ENCODE results near the gene ZBTB20. TPM values are rescaled to one million over a fixed set of nuclear protein-coding genes. Genes with fewer than 3 reads are reported as not detected.

The ZBTB20 gene
- total and polyA plus RNA-seq, 9 donors, result 4.3 to 160 (median 107) TPM

- Histone ChIP-seq H3K27ac (no peak overlapping the region), H3K4me3 (no peak overlapping the region), H3K9me3 (no peaks in the 10 kb centered on the region), H3K27me3 (no peaks in the 10 kb centered on the region), H3K4me1 (ENCODE audit: insufficient read depth) (no peaks in the 10 kb centered on the region), H3K36me3 (no peaks in the 10 kb centered on the region)
- intact Hi-C loops (cut with DNase I), result no loop called here
- 92 to 95% (median 93%) methylated on average over 2 of the region's 2 CpGs for WGBS, 3 donors
- DNase-seq, result no peak
- TF ChIP-seq POLR2A (IDR thresholded peaks at IDR 0.05), result no peak
Observed at GRCh38 chr3:114892131-114892879, 254.8 kb downstream of the ZBTB20 start.

GRCh38 chr3:114887806-114888205 is 259.3 kb downstream of the ZBTB20 start:
- 80 to 89% (median 83%) methylated on average over 3 of the region's 3 CpGs for WGBS, 3 donors
- H3K4me1 ChIP-seq (ENCODE audit: insufficient read depth), result peaks cover 1% of the 10 kb centered on the region
- no peak overlapping the region for H3K27ac ChIP-seq
- H3K27me3 ChIP-seq, result no peaks in the 10 kb centered on the region
- intact Hi-C loops (cut with DNase I), result no loop called here
- no peak overlapping the region for H3K4me3 ChIP-seq
- H3K9me3 ChIP-seq, result no peaks in the 10 kb centered on the region
- no peak for TF ChIP-seq POLR2A (IDR thresholded peaks at IDR 0.05)
- no peak for TF ChIP-seq EP300 (IDR thresholded peaks at IDR 0.05)
- TF ChIP-seq CTCF (IDR thresholded peaks at IDR 0.05), result no peak
- H3K36me3 ChIP-seq, result no peaks in the 10 kb centered on the region
- no peak for DNase-seq

GRCh38 chr3:114886905-114887304 is 260.2 kb downstream of the ZBTB20 start:
- H3K36me3 ChIP-seq, result no peaks in the 10 kb centered on the region
- H3K4me3 ChIP-seq, result no peak overlapping the region
- no peaks in the 10 kb centered on the region for H3K27me3 ChIP-seq
- intact Hi-C loops (cut with DNase I), result no loop called here
- H3K4me1 ChIP-seq (ENCODE audit: insufficient read depth), result peaks cover 1% of the 10 kb centered on the region
- 98 to 99% (median 98%) methylated on average over 4 of the region's 4 CpGs for WGBS, 3 donors
- no peak overlapping the region for H3K27ac ChIP-seq
- no peaks in the 10 kb centered on the region for H3K9me3 ChIP-seq
- no peak for DNase-seq
- TF ChIP-seq CTCF (IDR thresholded peaks at IDR 0.05) (no peak), EP300 (IDR thresholded peaks at IDR 0.05) (no peak), POLR2A (IDR thresholded peaks at IDR 0.05) (no peak)

GRCh38 chr3:114884213-114884923 is 262.7 kb downstream of the ZBTB20 start:
- H3K9me3 ChIP-seq, result no peaks in the 10 kb centered on the region
- H3K4me1 ChIP-seq (ENCODE audit: insufficient read depth), result peaks cover 4% of the 10 kb centered on the region
- no peaks in the 10 kb centered on the region for H3K36me3 ChIP-seq
- 96 to 97% (median 97%) methylated on average over 8 of the region's 8 CpGs for WGBS, 3 donors
- no peak overlapping the region for H3K4me3 ChIP-seq
- TF ChIP-seq POLR2A (IDR thresholded peaks at IDR 0.05), result no peak
- no peak for TF ChIP-seq EP300 (IDR thresholded peaks at IDR 0.05)
- no peak for TF ChIP-seq CTCF (IDR thresholded peaks at IDR 0.05)
- intact Hi-C loops (cut with DNase I), result no loop called here
- no peak overlapping the region for H3K27ac ChIP-seq
- H3K27me3 ChIP-seq, result no peaks in the 10 kb centered on the region
- DNase-seq, result no peak

GRCh38 chr3:114880078-114880477 is 267.0 kb downstream of the ZBTB20 start:
- no peaks in the 10 kb centered on the region for H3K27me3 ChIP-seq
- no peaks in the 10 kb centered on the region for H3K36me3 ChIP-seq
- peaks cover 5% of the 10 kb centered on the region for H3K4me1 ChIP-seq (ENCODE audit: insufficient read depth)
- H3K9me3 ChIP-seq, result no peaks in the 10 kb centered on the region
- peak in 4 of 5 donors; percentile 24 to 40 (median 28) for DNase-seq
- intact Hi-C loops (cut with DNase I), result no loop called here
- H3K4me3 ChIP-seq, result no peak overlapping the region
- TF ChIP-seq EP300 (IDR thresholded peaks at IDR 0.05), result no peak
- no peak for TF ChIP-seq POLR2A (IDR thresholded peaks at IDR 0.05)
- TF ChIP-seq CTCF (IDR thresholded peaks at IDR 0.05), result no peak
- 17 to 34% (median 24%) methylated on average over 4 of the region's 4 CpGs for WGBS, 3 donors
- H3K27ac ChIP-seq, result peak overlapping the region in 1 of 2 donors; percentile 65
